PC-3 (cell line): Measurements from ENCODE around the gene DPYSL3. TPM values are rescaled to one million over a fixed set of nuclear protein-coding genes. Genes with fewer than 3 reads are reported as not detected.
A peak's percentile ranks its signal among the peaks of the same experiment; 100 is the strongest.

ENCODE experiments used
- ATAC-seq: fragments of 200-7000 bp; cut with Tn5 transposase; 2 replicates; pipeline ENCODE4 v1.9.1; 2020; ENCODE audit warnings: mild to moderate bottlenecking, moderate library complexity
- BruUV-seq: library from RNA; stranded (reverse); fragments of 400-500 nt; replicated peaks from 2 replicates; lab custom pipeline; 2021; lab: Mats Ljungman, UMichigan
- CTCF ChIA-PET: fragments of 300-600 bp; sonication (Branson Sonifier 250); formaldehyde crosslinking; loops from one replicate; lab custom pipeline; 2022; ENCODE audit warnings: antibody characterized with exemption; lab: Charles Lee
- POLR2A ChIA-PET: fragments of 300-600 bp; sonication (Branson Sonifier 250); formaldehyde crosslinking; loops from one replicate; lab custom pipeline; 2022; ENCODE audit warnings: antibody characterized with exemption; ENCODE audit not compliant: unreplicated experiment; lab: Charles Lee
- DNase-seq: peaks from one replicate; pipeline ENCODE4 v3.0.0-alpha.2; 2015
- H2AFZ ChIP-seq: fragments of 300-600 bp; sonication (generic); 2 replicates; pipeline ENCODE4 v1.6.0; 2016; ENCODE audit warnings: antibody characterized with exemption, low read length
- H3F3A ChIP-seq: fragments of 300-600 bp; sonication (generic); one replicate; pipeline ENCODE4 v1.6.0; 2017; ENCODE audit warnings: antibody characterized with exemption, low read length, control low read depth, mild to moderate bottlenecking; ENCODE audit not compliant: unreplicated experiment
- H3K27ac ChIP-seq: fragments of 300-600 bp; sonication (generic); 2 replicates; pipeline ENCODE4 v1.5.1; 2016; ENCODE audit warnings: mild to moderate bottlenecking, low read length
- H3K27me3 ChIP-seq: fragments of 300-600 bp; sonication (generic); 2 replicates; pipeline ENCODE4 v1.6.1; 2016; ENCODE audit warnings: low read length, mixed read lengths
- H3K36me3 ChIP-seq: fragments of 300-600 bp; sonication (generic); 2 replicates; pipeline ENCODE4 v1.6.1; 2016; ENCODE audit warnings: low read depth, mixed run types, low read length, mixed read lengths
- H3K4me1 ChIP-seq: fragments of 300-600 bp; sonication (generic); 2 replicates; pipeline ENCODE4 v1.5.1; 2016; ENCODE audit warnings: low read length; ENCODE audit not compliant: insufficient read depth
- H3K4me2 ChIP-seq: fragments of 300-600 bp; sonication (generic); 2 replicates; pipeline ENCODE4 v1.6.0; 2016; ENCODE audit warnings: low read length
- H3K4me3 ChIP-seq: fragments of 300-600 bp; sonication (generic); 2 replicates; pipeline ENCODE4 v1.5.1; 2016; ENCODE audit warnings: mild to moderate bottlenecking, low read length, mixed read lengths
- H3K79me2 ChIP-seq: fragments of 300-600 bp; sonication (generic); 2 replicates; pipeline ENCODE4 v1.6.1; 2017; ENCODE audit warnings: low read length, mixed read lengths
- H3K9ac ChIP-seq: fragments of 300-600 bp; sonication (generic); 2 replicates; pipeline ENCODE4 v1.6.0; 2016; ENCODE audit warnings: mild to moderate bottlenecking, low read length
- H3K9me2 ChIP-seq: fragments of 300-600 bp; sonication (generic); replicated peaks from 2 replicates; pipeline ENCODE4 v1.6.1; 2016; ENCODE audit warnings: mixed run types, low read length, mixed read lengths
- H3K9me3 ChIP-seq: fragments of 300-600 bp; sonication (generic); 2 replicates; pipeline ENCODE4 v1.6.1; 2016; ENCODE audit warnings: low read length, mixed read lengths
- H4K20me1 ChIP-seq: fragments of 300-600 bp; sonication (generic); 2 replicates; pipeline ENCODE4 v1.6.1; 2016; ENCODE audit warnings: low read length, mixed read lengths
- CTCF ChIP-seq: fragments of 300-600 bp; sonication (generic); conservative IDR thresholded peaks from 2 replicates; pipeline ENCODE4 v1.5.1; 2017; ENCODE audit warnings: antibody characterized with exemption, low read depth, mild to moderate bottlenecking, low read length
- EZH2 ChIP-seq: fragments of 300-600 bp; sonication (generic); IDR thresholded peaks from one replicate; pipeline ENCODE4 v1.6.1; 2017; ENCODE audit warnings: antibody characterized with exemption, mild to moderate bottlenecking, low read length; ENCODE audit not compliant: unreplicated experiment
- EZH2phosphoT487 ChIP-seq: fragments of 300-600 bp; sonication (generic); IDR thresholded peaks from 2 replicates; pipeline ENCODE4 v1.6.1; 2018; ENCODE audit warnings: mild to moderate bottlenecking, antibody characterized with exemption, low read length, borderline replicate concordance
- intact Hi-C: fragments of 100-400 bp; cut with micrococcal nuclease; formaldehyde crosslinking; loops from 2 replicates; pipeline ENCODE4 v1.9.0; 2023
- total RNA-seq: library from RNA; depleted of rRNA; stranded (reverse); fragments of >200 nt; gene quantifications from 2 replicates; pipeline ENCODE4 v1.2.3, GENCODE V29; 2014

DPYSL3 gene
- total RNA-seq, 1 experiment from 2014 or later, result 20.6 TPM

- no peaks in the 10 kb centered on the region for H3K27me3 ChIP-seq
- intact Hi-C loops, result no loop called here
- TF ChIP-seq CTCF (no peak), EZH2 (no peak), EZH2phosphoT487 (no peak)
- no peaks in the 10 kb centered on the region for H3K79me2 ChIP-seq
- H2AFZ ChIP-seq, result no peak overlapping the region
- no TSS peak for BruUV-seq
- H3K27ac ChIP-seq, result no peak overlapping the region
- H3K36me3 ChIP-seq, result no peaks in the 10 kb centered on the region
- H3F3A ChIP-seq, result no peaks in the 10 kb centered on the region
- DNase-seq (no peak), ATAC-seq (no peak)
- no peak overlapping the region for H3K4me3 ChIP-seq
- no peak overlapping the region for H3K9ac ChIP-seq
- CTCF ChIA-PET, result no interaction called here
- POLR2A ChIA-PET, result no interaction called here
- no peaks in the 10 kb centered on the region for H4K20me1 ChIP-seq
- no peaks in the 10 kb centered on the region for H3K9me3 ChIP-seq
- no peaks in the 10 kb centered on the region for H3K9me2 ChIP-seq
- H3K4me1 ChIP-seq, result peaks cover 3% of the 10 kb centered on the region; the same call in 1 of the 2 replicates
- H3K4me2 ChIP-seq, result no peak overlapping the region
Measured at GRCh38 chr5:147396070-147396823, 113.6 kb downstream of the DPYSL3 start.

GRCh38 chr5:147393874-147394672 is 115.8 kb downstream of the DPYSL3 start:
- Histone ChIP-seq H3K9me2 (no peaks in the 10 kb centered on the region), H3K27me3 (no peaks in the 10 kb centered on the region), H3K27ac (no peak overlapping the region), H3K9me3 (no peaks in the 10 kb centered on the region), H3K4me3 (no peak overlapping the region), H3K4me2 (no peak overlapping the region), H3K79me2 (no peaks in the 10 kb centered on the region), H3K4me1 (peaks cover 3% of the 10 kb centered on the region; the same call in 1 of the 2 replicates), H3F3A (no peaks in the 10 kb centered on the region), H2AFZ (no peak overlapping the region), H3K9ac (no peak overlapping the region), H3K36me3 (no peaks in the 10 kb centered on the region), H4K20me1 (no peaks in the 10 kb centered on the region)
- ATAC-seq (no peak), DNase-seq (no peak)
- TF ChIP-seq CTCF (peak; percentile 31; the same call in 1 of the 2 replicates), EZH2phosphoT487 (no peak), EZH2 (no peak)
- no TSS peak for BruUV-seq
- ChIA-PET POLR2A (no interaction called here), CTCF (no interaction called here)
- intact Hi-C loops, result no loop called here
